ENCODE data around the gene BSG.
"Not testable (repeated sequence)": the region's sequence is repeated elsewhere in the genome, so short reads cannot be mapped to it uniquely, and the experiment has no call there.

The BSG gene

GRCh38 chr19:620166-620862, 47.9 kb downstream of the BSG start:
- DNase-seq (ENCODE audit: low read depth): no peak

DNA sequence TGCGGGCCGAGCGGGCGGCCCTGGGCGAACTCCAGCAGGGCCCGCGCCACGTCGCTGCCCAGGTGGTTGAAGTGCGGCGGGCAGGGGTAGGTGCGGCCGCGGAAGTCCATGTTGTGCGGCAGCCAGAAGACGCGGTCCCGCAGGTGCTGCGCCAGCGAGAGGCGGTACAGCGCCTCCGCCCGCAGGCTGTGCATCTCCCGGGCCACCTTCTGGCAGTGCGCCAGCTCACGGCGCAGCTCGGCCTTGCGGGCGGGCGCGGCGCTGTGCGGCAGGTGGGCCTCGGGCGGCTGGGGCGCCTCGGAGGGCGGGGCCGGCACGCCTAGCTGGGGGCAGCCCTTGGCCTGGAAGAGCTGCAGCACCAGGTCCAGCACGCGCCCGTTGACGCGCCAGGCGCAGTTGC, 48.8 kb downstream of the BSG start:
- not testable (repeated sequence) for DNase-seq (ENCODE audit: low read depth)

DNA sequence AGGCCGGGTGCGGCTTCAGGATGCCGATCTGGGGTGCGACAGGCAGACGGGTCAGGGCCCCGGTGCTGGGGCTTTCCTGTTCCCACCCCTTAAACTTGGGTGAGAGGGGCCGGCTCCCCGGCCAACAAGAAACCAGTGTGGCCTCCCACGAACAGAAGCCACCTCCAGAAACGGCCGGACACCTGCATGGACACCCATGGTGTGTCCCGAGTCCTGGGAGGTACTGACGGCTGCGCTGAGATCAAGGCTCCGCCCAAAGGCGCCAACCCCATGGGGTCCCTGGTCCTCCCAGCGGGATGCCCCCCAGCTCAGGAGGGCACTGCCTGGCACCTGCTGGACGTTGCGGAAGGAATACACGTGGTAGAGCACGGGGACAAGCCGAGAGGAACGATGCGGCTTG, 49.4 kb downstream of the BSG start:
- no peak for DNase-seq (ENCODE audit: low read depth)

DNA sequence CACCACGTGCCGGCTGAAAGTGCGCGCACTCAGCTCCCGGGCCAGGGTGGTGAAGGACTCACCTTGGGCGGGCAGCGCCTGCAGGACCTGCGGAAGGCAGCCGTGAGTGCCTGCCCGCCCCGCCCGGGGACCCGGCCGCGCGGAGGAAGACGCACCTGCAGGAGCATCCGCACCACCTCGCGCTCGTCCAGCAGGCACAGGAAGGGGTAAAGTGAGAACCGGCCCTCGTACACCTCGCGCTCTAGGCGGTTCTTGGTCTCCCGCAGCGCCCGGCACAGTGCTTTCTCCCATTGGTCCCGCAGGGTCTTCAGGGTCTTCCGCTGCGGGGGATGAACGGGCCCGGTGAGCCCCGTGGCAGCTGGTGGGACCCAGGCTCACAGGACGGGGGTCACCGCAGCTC, 50.3 kb downstream of the BSG start:
- no peak for DNase-seq (ENCODE audit: low read depth)

DNA sequence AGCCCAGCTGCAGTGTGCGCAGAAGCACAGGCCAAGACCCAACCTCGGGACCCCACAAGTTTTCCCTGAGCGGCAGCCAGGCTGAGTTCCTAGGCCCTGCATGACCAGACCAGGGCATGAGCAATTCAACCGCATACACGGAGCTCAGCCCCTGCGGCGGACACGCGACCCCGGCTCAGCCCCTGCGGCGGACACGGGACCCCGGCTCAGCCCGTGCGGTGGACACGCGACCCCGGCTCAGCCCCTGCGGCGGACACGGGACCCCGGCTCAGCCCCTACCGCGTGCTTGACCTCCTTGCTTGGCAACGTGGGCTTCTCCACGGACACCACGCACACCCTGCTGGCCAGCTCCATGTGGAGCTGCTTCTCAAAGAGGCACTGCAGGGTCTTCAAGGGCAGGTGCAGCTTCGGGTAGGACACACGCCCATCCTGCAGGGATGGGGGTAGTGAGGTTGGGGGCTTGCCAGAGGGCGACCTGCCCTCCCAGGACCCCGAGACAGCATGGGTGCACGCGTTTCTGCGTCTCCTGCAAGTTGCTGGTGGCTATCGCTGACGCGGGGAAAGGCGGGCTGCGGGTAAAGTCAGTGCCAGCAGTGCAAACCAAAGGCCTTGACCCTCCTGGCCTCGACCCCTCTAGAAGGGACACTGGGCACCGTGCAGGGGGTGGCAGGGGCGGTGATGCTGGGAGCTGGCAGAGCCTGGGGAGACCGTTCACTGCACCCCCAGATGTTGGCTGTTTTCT, 51.0 kb downstream of the BSG start:
- DNase-seq (ENCODE audit: low read depth): no peak

- no peak for DNase-seq (ENCODE audit: low read depth)
Observed at GRCh38 chr19:623974-624373, 51.6 kb downstream of the BSG start.

DNA sequence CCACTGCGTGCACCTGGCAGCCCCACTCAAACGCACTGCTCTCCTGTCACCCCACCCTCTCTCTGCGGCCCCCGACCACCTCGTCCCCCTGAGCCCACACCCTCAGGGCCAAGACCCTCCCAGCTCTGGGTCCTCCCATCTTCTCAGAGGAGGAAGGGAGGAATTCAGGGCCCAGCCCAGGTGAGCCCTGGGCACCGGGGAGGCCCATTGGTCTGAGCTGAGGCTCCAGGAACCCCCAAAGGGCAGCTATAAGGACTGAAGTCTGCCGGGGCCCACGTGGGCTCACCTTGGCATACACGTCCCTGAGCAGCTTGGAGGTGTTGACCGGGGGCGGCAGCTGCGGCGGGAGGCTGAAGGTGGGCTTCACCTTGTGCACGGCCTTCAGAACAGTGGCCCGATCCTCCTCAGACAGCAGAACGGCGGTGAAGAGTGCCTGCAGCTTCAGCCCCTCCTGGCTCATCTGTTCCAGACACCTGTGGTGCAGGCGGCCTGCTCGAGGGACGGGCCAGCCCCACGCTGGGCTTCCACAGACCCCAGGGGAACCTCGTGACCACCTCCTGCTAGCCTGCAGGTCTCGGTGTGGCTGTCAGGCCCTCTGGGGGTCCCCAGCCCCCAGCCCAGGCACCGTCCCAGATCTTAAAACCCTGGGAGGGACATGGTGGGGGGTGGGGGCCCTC, 52.2 kb downstream of the BSG start:
- DNase-seq (ENCODE audit: low read depth): no peak

DNA sequence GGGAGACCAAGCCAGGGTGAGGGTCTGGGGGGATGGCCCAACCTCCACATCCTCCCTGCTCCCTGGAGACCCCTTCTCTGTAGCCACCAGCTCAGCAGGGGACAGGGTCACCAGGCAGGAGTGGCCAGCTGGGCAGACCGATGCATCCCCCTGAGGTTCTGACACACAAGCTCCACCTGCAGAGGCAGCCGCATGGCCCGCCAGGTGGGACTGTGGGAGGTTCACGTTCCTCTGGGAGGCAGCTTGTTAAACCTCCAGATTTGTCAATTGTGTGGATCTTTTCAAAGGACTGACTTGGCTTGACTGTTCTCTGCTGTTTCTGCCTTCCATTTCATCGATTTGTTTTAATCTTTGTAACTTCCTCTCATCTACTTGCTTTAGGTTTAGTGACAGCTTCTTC, 52.9 kb downstream of the BSG start:
- no peak for DNase-seq (ENCODE audit: low read depth)

GRCh38 chr19:626566-626965, 54.2 kb downstream of the BSG start:
- not testable (repeated sequence) for DNase-seq (ENCODE audit: low read depth)

GRCh38 chr19:628168-628567, 55.8 kb downstream of the BSG start:
- DNase-seq (ENCODE audit: low read depth): no peak

DNA sequence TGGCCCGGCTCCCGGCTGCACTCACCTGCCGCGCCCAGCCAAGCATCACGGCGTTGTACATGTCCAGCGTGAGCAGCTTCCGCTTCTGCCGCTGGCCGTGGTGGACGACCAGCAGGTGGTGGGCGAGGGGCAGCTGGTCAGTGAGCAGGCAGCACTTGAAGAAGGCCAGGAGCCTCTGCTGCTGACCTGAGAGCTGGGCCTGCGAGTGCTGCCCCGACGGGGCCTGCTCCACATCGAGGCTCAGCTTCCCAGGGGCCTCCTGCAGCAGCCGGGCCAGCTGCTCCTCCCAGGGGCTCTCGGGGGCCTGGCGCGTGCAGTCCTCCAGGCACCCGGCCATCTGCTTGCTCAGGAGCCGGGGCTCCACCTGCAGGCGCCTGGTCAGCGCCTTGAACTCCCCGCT, 57.1 kb downstream of the BSG start:
- DNase-seq (ENCODE audit: low read depth): not testable (repeated sequence)

DNA sequence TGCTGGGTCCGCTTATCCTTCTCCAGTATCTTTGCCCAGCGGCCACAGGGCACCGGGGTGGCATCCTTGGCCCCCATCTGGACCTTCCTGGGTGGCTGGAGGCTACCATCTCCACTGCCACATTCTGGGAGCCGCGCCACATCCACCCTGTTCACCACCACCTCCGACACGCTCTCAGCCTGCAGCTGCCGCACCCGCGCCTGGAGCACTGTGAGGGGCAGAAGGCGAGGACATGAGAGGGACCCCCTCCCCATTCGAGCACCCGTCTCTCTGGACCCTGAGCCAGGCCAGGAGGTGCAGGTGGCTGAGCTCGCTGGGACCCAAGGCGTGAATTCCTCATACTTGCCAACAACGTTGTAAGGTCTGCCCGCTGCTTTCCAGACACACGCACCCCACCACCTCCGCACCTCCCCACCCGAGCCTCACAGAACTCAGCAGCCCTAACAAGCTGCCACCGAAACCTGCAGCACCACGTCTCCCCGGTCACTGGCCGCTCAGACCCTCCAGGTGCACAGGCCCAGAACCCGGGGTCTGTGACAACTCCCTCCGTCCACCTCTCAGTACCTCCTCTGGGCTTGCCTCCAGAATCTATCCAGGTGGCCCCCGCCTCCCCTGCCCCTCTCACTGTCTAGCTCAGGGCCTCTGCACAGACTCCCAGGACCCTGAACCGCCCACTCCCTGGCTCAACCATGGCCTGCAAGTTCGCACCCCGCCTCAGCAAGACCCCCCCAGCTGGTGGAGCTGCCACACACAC, 57.7 kb downstream of the BSG start:
- no peak for DNase-seq (ENCODE audit: low read depth)

GRCh38 chr19:632579-633067, 60.2 kb downstream of the BSG start:
- DNase-seq (ENCODE audit: low read depth): no peak
